K562 (cell line): Measurements from ENCODE around the gene PRUNE1. TPM values are rescaled to one million over a fixed set of nuclear protein-coding genes. Genes with fewer than 3 reads are reported as not detected.

ENCODE experiments used
- HNRNPH1 ChIP-seq: fragments of 200-400 bp; formaldehyde crosslinking; optimal IDR thresholded peaks from 2 replicates; pipeline ENCODE3; 2017; ENCODE audit warnings: low read depth, mild to moderate bottlenecking, low read length, moderate library complexity
- RFX1 ChIP-seq: fragments of 450-650 bp; IDR thresholded peaks from 2 replicates; pipeline ENCODE4 v1.6.1; 2016; ENCODE audit warnings: mild to moderate bottlenecking, moderate library complexity
- SOX6 ChIP-seq: fragments of 450-650 bp; IDR thresholded peaks from 2 replicates; pipeline ENCODE4 v1.6.1; 2014; ENCODE audit warnings: mild to moderate bottlenecking
- TBL1XR1 ChIP-seq, 2 experiments: IDR thresholded peaks; 2 replicates each; pipeline ENCODE4 v1.6.1; 2012; ENCODE audit warnings: improper control_type of control experiment in 2 of 2, low read length in 2 of 2, mild to moderate bottlenecking in 1 of 2
- TOE1 ChIP-seq, 2 experiments: fragments of 450-650 bp in 1 of 2; sonication (generic) in 1 of 2; formaldehyde crosslinking in 1 of 2; IDR thresholded peaks; 2 replicates each; pipeline versions ENCODE4 v1.7.1 to v1.8.0; 2016 to 2022; ENCODE audit warnings: borderline replicate concordance in 2 of 2, mild to moderate bottlenecking in 2 of 2, antibody characterized with exemption in 1 of 2, inconsistent platforms in 1 of 2, low read depth in 1 of 2, missing genetic modification reagents in 1 of 2, moderate library complexity in 1 of 2
- ZNF274 ChIP-seq: IDR thresholded peaks from 2 replicates; pipeline ENCODE4 v1.6.1; 2011; ENCODE audit warnings: low read depth, mild to moderate bottlenecking, low read length, moderate library complexity, borderline replicate concordance
- ZNF384 ChIP-seq: IDR thresholded peaks from 2 replicates; pipeline ENCODE4 v1.6.1; 2012; ENCODE audit warnings: low read depth, low read length, improper control_type of control experiment
- ZSCAN32 ChIP-seq: fragments of 450-650 bp; formaldehyde crosslinking; IDR thresholded peaks from 2 replicates; pipeline ENCODE4 v1.4.0; 2020; ENCODE audit warnings: mild to moderate bottlenecking, moderate library complexity
- polyA plus RNA-seq, 8 experiments: library from polyadenylated mRNA; depleted of rRNA in 4 of 8; stranded (reverse) in 5 of 8; unstranded in 3 of 8; fragments of >200 nt; fragmentation: Nextera tagmentation in 2 of 8; fragmentation: Illumina TruSeq in 1 of 8; extraction: Ambion mirVana in 2 of 8; extraction: Trizol in 1 of 8; gene quantifications; 2 replicates each; pipeline versions ENCODE4 v1.2.1 to v1.2.3, GENCODE V29; 2011 to 2014; ENCODE audit warnings: inconsistent platforms in 1 of 8, missing spikeins in 1 of 8
- total RNA-seq, 7 experiments: library from RNA; depleted of rRNA in 6 of 7; stranded (reverse); fragments of >200 nt in 6 of 7; fragmentation: Illumina TruSeq in 2 of 7; extraction: Trizol in 2 of 7; gene quantifications; 2 replicates each; pipeline versions ENCODE4 v1.2.1 to v1.2.3, GENCODE V29; 2011 to 2021; ENCODE audit warnings: low replicate concordance in 1 of 7
- TF ChIP-seq, protein P1 (sequence below): sonication (generic); formaldehyde crosslinking; IDR thresholded peaks from 2 replicates; pipeline ENCODE4 v1.8.0; 2022; ENCODE audit warnings: mild to moderate bottlenecking, missing genetic modification reagents
- TF ChIP-seq, protein P2 (sequence below): fragments of 450-650 bp; IDR thresholded peaks from 2 replicates; pipeline ENCODE4 v1.7.1; 2018; ENCODE audit warnings: mild to moderate bottlenecking, low read depth; ENCODE audit not compliant: partially characterized antibody
- TF ChIP-seq, protein P3 (sequence below): sonication (generic); formaldehyde crosslinking; IDR thresholded peaks from 2 replicates; pipeline ENCODE4 v1.8.0; 2023; ENCODE audit warnings: missing genetic modification reagents, mild to moderate bottlenecking, borderline replicate concordance
- TF ChIP-seq, protein P4 (sequence below): sonication (generic); formaldehyde crosslinking; IDR thresholded peaks from 2 replicates; pipeline ENCODE4 v1.8.0; 2022; ENCODE audit warnings: mild to moderate bottlenecking, missing genetic modification reagents

PRUNE1 gene
- total and polyA plus RNA-seq, 9 of the 15 experiments (the other 6 are each of a cell fraction or from before 2014, with no cell fraction given), result 16.7 to 48.3 (median 26.2) TPM

DNA sequence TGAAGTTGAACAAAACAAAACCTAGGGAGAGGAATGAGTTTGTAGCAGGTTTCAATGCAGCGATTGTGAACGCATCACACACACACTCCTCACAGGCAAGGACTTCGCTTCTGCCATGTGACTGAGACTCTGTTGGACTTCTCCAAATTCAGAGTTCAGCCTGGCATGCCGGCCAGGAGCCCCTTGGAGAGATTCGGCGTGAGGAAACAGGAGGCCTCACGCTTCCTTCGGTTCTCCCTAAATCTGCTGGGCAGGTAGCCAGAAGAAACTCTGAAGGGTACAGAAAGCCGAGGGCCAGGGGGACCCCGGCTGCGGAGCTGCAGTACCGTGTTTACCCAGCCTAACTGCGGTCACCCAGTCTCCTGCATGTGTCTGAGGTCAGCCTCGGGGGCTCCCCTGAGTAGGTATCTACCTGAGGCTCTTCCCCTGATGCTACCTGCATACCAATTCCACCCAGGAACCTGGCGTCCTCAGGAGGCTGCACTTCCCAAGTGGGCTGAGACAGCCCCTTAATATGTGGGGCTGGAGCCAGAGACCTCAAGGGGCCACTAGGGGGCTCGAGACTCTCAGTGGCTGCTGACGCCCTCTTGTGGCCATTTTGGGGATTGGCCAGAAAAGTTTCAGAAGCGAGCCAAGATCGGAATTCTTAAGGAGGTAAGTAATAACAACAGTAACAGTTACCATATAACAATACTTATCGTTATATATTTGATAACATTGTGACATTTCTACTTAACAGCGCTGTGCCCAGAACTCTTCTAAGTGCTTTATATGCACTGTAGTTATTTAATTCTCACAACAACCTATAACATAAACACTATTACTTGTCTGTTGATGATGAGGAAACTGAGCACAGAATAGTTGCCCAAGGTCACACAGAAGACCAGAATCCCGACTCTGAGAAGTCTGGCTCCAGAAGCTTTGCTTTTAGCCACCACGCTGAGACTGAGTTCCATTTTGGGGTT, 28.9 kb upstream of the PRUNE1 start (continued):
- TF ChIP-seq ZSCAN32 (CRISPR knock-in tag) (no peak), RFX1 (no peak), ZNF274 (no peak), TBL1XR1 (IDR thresholded peaks at IDR 0.05; ENCODE audit: low read length in 2 of 2) (peak; percentile 64 to 67; a peak in 2 of 4 replicates), SOX6 (peak; percentile 42; the same call in 1 of the 2 replicates), HNRNPH1 (no peak), ZNF384 (peak; percentile 65; the same call in 1 of the 2 replicates), TOE1 (IDR thresholded peaks at IDR 0.05; ENCODE audit: borderline replicate concordance) (peak; percentile 31; the same call in 1 of the 2 replicates), TOE1 (CRISPR knock-in tag; IDR thresholded peaks at IDR 0.05; ENCODE audit: borderline replicate concordance, low read depth) (no peak)
- TF ChIP-seq, protein P1, sequence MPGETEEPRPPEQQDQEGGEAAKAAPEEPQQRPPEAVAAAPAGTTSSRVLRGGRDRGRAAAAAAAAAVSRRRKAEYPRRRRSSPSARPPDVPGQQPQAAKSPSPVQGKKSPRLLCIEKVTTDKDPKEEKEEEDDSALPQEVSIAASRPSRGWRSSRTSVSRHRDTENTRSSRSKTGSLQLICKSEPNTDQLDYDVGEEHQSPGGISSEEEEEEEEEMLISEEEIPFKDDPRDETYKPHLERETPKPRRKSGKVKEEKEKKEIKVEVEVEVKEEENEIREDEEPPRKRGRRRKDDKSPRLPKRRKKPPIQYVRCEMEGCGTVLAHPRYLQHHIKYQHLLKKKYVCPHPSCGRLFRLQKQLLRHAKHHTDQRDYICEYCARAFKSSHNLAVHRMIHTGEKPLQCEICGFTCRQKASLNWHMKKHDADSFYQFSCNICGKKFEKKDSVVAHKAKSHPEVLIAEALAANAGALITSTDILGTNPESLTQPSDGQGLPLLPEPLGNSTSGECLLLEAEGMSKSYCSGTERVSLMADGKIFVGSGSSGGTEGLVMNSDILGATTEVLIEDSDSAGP (CRISPR knock-in tag), result no peak
- TF ChIP-seq, protein P2, sequence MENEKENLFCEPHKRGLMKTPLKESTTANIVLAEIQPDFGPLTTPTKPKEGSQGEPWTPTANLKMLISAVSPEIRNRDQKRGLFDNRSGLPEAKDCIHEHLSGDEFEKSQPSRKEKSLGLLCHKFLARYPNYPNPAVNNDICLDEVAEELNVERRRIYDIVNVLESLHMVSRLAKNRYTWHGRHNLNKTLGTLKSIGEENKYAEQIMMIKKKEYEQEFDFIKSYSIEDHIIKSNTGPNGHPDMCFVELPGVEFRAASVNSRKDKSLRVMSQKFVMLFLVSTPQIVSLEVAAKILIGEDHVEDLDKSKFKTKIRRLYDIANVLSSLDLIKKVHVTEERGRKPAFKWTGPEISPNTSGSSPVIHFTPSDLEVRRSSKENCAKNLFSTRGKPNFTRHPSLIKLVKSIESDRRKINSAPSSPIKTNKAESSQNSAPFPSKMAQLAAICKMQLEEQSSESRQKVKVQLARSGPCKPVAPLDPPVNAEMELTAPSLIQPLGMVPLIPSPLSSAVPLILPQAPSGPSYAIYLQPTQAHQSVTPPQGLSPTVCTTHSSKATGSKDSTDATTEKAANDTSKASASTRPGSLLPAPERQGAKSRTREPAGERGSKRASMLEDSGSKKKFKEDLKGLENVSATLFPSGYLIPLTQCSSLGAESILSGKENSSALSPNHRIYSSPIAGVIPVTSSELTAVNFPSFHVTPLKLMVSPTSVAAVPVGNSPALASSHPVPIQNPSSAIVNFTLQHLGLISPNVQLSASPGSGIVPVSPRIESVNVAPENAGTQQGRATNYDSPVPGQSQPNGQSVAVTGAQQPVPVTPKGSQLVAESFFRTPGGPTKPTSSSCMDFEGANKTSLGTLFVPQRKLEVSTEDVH, result peak; percentile 33
- TF ChIP-seq, protein P3, sequence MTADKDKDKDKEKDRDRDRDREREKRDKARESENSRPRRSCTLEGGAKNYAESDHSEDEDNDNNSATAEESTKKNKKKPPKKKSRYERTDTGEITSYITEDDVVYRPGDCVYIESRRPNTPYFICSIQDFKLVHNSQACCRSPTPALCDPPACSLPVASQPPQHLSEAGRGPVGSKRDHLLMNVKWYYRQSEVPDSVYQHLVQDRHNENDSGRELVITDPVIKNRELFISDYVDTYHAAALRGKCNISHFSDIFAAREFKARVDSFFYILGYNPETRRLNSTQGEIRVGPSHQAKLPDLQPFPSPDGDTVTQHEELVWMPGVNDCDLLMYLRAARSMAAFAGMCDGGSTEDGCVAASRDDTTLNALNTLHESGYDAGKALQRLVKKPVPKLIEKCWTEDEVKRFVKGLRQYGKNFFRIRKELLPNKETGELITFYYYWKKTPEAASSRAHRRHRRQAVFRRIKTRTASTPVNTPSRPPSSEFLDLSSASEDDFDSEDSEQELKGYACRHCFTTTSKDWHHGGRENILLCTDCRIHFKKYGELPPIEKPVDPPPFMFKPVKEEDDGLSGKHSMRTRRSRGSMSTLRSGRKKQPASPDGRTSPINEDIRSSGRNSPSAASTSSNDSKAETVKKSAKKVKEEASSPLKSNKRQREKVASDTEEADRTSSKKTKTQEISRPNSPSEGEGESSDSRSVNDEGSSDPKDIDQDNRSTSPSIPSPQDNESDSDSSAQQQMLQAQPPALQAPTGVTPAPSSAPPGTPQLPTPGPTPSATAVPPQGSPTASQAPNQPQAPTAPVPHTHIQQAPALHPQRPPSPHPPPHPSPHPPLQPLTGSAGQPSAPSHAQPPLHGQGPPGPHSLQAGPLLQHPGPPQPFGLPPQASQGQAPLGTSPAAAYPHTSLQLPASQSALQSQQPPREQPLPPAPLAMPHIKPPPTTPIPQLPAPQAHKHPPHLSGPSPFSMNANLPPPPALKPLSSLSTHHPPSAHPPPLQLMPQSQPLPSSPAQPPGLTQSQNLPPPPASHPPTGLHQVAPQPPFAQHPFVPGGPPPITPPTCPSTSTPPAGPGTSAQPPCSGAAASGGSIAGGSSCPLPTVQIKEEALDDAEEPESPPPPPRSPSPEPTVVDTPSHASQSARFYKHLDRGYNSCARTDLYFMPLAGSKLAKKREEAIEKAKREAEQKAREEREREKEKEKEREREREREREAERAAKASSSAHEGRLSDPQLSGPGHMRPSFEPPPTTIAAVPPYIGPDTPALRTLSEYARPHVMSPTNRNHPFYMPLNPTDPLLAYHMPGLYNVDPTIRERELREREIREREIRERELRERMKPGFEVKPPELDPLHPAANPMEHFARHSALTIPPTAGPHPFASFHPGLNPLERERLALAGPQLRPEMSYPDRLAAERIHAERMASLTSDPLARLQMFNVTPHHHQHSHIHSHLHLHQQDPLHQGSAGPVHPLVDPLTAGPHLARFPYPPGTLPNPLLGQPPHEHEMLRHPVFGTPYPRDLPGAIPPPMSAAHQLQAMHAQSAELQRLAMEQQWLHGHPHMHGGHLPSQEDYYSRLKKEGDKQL (CRISPR knock-in tag), result no peak
- TF ChIP-seq, protein P4, sequence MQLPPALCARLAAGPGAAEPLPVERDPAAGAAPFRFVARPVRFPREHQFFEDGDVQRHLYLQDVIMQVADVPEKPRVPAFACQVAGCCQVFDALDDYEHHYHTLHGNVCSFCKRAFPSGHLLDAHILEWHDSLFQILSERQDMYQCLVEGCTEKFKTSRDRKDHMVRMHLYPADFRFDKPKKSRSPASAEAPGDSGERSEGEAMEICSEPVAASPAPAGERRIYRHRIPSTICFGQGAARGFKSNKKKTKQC (CRISPR knock-in tag), result no peak
